Hematopoietic multipotent progenitor cell treated with erythropoietin and hydrocortisone succinate and interleukin-3 and kit ligand, for 6 days (in vitro differentiated cells): Measurements from ENCODE around the gene AMHR2.
A peak's percentile ranks its signal among the peaks of the same experiment; 100 is the strongest.
"Not testable (repeated sequence)": the region's sequence is repeated elsewhere in the genome, so short reads cannot be mapped to it uniquely, and the experiment has no call there.

ENCODE experiments used
- DNase-seq: peaks from one replicate; pipeline ENCODE4 v3.0.0-alpha.2; 2015

AMHR2 gene

DNA sequence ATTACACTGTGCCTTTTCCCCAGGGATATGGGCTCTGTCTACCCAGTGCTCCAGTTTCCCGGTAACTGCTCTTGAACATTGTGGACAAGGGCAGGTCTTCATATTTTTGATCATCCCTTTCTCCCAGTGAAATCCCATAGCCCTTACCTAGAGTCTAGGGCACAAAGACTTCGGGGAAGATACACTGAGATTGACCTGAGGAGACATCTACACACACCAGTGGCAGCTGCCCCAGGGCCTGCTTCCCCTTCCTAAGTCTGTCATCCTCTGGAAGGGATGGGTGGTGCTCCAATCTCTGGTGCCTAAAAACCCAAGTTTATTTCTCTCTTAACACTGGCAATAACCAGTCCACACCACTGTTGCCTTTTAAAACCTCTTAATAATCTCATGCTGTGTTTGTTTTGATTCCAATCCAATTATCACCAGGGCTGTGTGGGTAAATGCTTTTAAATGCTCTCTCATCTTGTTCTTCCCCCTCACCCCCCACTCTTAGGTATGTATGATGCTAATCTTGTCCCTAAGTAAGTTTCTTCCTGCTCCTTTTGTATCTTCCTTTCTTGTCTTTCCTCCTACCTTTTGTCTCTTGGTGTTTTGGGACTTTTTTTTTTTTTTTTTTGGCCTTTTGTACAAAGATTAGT, 7.8 kb upstream of the AMHR2 start:
- not testable (repeated sequence) for DNase-seq

- peak; percentile 70 for DNase-seq
Observed at GRCh38 chr12:53417291-53417816, 6.3 kb upstream of the AMHR2 start.

- DNase-seq: no peak
Observed at GRCh38 chr12:53418221-53418620, 5.4 kb upstream of the AMHR2 start.

DNA sequence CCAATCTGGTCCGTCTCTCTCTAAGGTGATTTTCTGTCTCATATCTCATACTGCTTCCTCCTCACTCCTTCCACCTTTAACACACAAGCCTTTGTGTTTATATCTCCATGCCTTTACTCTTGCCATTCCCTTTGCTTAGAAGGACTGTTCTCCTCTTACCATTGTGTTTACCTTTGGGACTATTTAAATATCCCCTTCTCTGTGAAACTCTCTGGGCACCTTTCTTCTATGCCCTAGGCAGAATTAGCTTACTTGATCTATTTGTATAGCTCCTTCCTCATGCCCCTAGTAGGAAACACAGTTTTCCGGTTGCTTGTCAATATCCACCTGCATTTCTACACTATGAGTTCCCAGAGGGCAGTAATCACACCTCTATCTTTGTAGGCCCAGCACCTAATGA, 3.9 kb upstream of the AMHR2 start:
- DNase-seq: no peak

DNA sequence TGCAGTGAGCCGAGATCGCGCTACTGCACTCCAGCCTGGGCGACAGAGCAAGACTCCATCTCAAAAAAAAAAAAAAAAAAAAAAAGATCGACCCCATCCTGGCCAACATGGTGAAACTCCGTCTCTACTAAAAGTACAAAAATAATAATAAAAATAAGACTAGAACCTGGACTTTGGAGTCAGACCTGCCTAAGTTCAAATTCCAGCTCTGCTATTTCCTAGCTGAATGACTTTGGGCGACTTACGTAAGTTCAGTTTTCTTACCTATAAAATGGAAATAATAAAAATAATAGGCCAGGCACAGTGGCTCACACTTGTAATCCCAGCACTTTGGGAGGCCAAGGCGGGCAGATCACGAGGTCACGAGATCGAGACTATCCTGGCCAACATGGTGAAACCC, 1.4 kb upstream of the AMHR2 start:
- DNase-seq: not testable (repeated sequence)

- peak; percentile 82 for DNase-seq
Observed at GRCh38 chr12:53424626-53425514, 1.2 kb downstream of the AMHR2 start.

DNA sequence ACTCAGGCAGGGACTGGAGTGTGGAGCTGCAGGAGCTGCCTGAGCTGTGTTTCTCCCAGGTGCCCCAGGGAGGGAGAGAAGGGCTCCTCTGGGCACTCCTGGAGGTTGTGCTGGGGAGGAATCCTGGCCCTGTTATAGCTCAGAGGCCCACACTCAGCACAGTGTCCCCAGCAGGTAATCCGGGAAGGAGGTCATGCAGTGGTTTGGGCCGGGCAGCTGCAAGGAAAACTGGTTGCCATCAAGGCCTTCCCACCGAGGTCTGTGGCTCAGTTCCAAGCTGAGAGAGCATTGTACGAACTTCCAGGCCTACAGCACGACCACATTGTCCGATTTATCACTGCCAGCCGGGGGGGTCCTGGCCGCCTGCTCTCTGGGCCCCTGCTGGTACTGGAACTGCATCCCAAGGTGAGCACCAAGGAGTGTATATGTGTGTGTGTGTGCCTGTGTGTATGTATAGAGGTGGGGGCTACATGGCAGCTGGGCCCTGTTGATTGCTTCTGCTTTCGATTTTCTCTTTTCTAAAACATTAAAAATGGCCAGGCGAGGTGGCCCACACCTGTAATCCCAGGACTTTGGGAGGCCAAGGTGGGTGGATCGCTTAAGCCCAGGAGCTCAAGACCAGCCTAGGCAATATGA, 2.0 kb downstream of the AMHR2 start:
- no peak for DNase-seq

GRCh38 chr12:53427905-53428594, 4.4 kb downstream of the AMHR2 start:
- no peak for DNase-seq

DNA sequence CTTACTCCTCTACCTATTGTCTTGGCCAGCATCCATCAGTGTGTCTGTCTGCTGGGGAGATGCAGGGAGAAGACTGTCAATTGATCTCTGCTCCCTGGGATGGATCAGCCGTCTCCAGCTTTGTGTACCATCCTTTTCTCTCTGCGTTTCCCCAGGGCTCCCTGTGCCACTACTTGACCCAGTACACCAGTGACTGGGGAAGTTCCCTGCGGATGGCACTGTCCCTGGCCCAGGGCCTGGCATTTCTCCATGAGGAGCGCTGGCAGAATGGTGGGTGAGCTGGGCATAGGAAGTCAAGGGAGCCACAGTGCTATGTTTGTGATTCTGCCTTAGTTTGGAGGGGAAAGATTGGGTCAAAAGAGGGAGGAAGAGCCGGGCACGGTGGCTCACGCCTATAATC, 5.1 kb downstream of the AMHR2 start:
- DNase-seq: no peak

- DNase-seq: no peak
Observed at GRCh38 chr12:53430116-53430515, 6.5 kb downstream of the AMHR2 start.

DNA sequence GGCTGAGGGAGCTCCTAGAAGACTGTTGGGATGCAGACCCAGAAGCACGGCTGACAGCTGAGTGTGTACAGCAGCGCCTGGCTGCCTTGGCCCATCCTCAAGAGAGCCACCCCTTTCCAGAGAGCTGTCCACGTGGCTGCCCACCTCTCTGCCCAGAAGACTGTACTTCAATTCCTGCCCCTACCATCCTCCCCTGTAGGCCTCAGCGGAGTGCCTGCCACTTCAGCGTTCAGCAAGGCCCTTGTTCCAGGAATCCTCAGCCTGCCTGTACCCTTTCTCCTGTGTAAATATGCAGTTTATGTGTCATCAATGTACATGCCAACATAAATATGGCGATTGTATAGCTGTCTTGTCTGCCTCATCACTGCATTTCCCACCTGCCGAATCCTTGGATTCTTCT, 7.5 kb downstream of the AMHR2 start:
- no peak for DNase-seq

DNA sequence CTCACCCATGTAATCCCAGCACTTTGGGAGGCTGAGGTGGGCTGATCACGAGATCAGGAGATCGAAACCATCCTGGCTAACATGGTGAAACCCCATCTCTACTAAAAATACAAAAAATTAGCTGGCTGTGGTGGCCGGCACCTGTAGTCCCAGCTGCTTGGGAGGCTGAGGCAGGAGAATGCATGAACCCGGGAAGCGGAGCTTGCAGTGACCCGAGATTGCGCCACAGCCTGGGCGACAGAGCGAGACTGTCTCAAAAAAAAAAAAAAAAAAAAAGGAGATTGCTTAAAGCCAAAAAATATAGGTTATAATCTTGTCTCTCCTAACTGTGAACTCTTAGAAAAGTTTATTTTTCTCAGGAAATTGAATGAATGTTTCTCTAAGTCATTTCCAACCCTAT, 11.7 kb downstream of the AMHR2 start:
- not testable (repeated sequence) for DNase-seq

GRCh38 chr12:53439582-53439981, 15.9 kb downstream of the AMHR2 start:
- DNase-seq: not testable (repeated sequence)

- peak; percentile 100 for DNase-seq
Observed at GRCh38 chr12:53441040-53441833, 17.6 kb downstream of the AMHR2 start, which contains the start of gene PRR13. PRR13 (plus strand) TSS chr12:53441734; CDS start chr12:53442715, 981 bp downstream.

- DNase-seq: no peak
Observed at GRCh38 chr12:53443955-53444354, 20.3 kb downstream of the AMHR2 start.

GRCh38 chr12:53444593-53445325, 21.1 kb downstream of the AMHR2 start:
- DNase-seq: not testable (repeated sequence)

- DNase-seq: no peak
Observed at GRCh38 chr12:53450936-53451335, 27.3 kb downstream of the AMHR2 start.

- DNase-seq: peak; percentile 100
Observed at GRCh38 chr12:53451661-53452158, 28.1 kb downstream of the AMHR2 start, which contains the start of gene PCBP2. PCBP2 (plus strand) TSS chr12:53452102; CDS start chr12:53454801, 2,699 bp downstream.

DNA sequence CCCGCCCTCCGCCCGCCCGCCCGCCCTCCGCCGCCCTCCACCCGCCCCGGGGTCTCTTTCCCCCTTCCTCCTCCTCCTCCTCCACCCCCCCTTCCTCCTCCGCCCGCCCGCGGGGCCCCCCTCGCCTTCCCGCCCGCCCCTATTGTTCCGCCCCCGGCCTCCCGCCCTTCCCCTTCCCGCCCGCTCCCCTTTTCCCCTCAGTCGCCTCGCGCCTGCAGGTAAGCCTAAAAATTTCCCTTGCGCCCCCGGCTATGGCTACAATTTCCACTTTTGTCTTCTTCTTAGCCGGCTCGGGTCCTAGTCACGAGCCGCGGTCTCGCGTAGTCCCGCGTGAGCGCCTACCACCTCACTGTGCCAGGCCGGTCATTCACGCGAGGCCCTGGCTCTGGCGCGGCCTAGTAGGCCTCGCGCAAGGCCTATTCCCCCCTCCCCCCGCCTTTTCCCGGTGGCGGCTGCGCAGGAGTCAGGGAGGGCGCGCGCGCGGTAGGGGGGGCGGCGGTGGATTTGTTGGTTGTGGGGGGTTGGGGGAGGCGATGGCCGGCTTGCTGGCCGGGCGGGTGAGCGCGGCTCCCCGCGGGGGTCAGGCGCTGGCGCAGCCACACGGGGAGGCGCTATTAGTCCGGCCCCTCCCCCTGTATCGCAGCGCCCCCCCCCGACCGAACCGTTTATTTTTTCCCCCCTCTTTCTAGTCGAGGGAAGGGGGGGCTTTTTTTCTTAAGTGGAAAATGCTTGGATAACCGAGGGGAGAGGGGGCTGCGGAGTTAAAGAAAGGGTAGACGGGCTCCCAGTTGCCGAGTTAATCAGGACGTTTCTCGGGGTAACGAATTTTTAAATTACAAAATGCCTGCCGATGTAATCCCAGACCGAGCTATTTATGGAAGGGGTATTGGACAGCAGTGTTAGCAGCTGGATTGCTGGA, 28.8 kb downstream of the AMHR2 start:
- DNase-seq: peak; percentile 87
